DMS153 treated with DMSO at 0.1 percent for 48 hours (cell line): ENCODE data around the gene LGALS9.
"Not testable (repeated sequence)": the region's sequence is repeated elsewhere in the genome, so short reads cannot be mapped to it uniquely, and the experiment has no call there.

ENCODE experiments used
- DNase-seq: peaks from one replicate; lab custom pipeline; 2025; ENCODE audit not compliant: unreplicated experiment; lab: John Stamatoyannopoulos, UW

The LGALS9 gene

GRCh38 chr17:27627514-27627913 lies 3.5 kb upstream of the LGALS9 start:
- DNase-seq, result no peak

DNA sequence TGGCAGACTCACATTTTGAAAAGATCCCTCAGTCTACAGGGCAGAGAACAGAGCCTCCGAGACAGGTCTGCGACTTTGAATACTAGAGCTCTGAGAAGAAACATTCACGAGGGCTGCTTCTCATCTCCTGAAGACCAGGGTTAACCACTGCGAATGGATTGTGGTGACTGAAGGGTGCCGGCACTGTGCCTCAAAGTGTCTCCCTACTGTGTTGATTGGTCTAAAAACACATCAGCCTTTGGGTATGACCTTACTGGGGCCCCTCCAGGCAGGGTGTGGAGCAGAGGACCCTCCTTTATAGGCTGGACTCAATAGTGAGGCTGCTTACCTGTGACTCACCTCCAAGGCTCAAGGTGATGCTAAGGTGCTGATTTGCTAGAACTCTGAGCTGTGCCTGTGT lies 2.6 kb upstream of the LGALS9 start:
- no peak for DNase-seq

GRCh38 chr17:27629260-27629659 lies 1.7 kb upstream of the LGALS9 start:
- DNase-seq, result not testable (repeated sequence)

DNA sequence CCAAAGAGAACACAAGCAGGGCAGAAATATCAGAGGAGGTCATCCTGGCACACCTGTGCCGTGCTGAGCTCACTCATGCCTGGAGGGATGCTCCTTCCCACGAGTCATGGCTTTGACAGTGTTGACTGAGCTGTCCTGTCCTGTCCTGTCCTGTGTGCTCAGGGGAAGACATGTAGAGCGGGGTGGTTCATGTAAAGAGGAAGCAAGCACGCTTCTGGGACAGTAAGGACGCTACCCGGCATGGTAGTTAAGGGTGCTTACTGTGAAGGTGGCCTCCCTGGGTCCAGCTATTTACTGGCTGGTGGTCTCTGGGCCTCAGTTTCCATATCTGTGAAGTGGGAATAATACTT lies 398 bp downstream of the LGALS9 start:
- DNase-seq, result no peak

DNA sequence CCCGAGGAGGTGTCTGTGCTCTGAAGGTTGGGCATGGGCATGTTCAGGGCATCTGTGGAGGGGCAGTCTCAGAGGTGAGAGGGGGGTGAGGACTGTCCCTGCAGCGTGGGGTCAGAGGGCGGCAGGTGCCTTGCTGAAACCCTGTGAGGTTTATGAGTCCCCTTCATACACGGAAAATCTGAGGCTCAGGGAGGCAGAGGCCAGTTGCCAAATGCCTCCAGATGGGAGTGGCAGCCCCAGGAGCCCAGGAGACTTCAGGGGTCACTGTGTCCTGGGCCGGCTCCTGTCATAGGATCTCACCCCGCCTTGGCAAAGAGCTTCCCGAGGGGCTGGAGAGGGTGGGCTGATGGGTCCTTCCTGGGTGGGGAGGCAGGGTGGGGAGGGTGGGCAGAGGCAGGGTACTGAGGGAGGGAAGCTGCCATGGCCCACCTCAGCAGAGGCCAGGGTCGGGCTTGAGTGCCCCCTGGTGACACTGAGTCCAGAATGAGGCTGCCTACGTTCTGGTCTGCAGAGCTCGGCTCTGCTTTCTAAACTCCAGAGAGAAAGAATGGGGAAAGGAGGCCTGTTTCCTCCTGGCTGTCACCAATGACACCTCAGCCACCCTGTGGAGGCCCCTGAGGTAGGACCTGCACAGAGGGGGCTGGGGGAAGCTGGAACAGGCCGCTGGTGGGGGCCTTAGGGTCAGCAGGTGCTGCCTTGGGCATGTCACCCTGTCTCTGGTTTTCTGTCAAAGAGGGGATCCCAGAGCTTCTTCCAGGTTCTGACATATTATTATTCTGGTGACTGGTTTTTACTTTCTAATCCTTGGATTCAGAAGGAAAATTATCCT lies 1.1 kb downstream of the LGALS9 start:
- DNase-seq, result no peak

GRCh38 chr17:27632766-27633165 lies 1.8 kb downstream of the LGALS9 start:
- not testable (repeated sequence) for DNase-seq

DNA sequence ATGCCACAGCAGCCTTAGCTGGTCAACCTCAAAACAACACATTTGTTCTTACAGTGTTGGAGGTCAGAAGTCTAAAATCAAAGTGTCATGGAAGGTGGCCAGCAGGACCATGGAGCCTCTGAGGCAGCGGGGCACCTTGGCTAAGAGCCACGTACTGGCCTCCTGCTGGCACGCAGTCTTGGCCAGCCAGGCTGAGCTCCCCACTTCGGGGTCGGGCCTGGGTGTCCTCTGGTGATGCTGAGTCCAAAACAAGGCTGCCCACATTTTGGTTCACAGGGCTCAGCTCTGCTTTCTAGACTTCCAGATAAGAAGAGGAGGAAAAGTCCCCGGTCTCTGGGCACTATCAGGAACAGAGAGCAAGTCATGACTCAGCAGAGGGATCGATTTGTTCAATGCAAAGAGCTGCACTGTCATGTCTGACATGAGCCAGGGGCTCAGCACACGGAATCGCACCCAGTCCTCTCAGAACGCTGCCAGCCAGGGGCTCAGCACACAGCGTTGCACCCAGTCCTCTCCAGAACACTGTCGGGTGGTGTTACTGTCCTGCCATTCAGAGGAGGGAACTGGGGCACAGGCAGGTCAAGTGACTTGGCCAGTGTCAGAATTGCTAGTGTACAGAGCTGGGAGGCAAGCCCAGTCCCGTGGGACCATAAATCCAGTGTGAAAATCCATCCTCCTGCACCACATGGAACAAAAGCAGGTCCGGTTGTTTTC lies 2.5 kb downstream of the LGALS9 start:
- no peak for DNase-seq

DNA sequence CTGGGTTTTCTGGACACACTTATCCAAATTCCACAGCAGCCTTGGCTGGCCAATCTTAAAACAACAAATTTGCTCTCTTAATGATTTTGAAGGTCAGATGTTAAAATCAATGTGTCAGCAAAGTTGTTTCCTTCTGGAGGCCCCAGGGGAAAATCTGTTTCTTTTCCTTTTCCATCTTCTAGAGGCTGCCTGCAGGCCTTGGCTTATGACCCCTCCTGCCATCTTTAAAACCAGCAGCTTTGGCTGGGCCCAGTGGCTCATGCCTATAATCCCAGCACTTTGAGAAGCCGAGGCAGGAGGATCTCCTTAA lies 3.0 kb downstream of the LGALS9 start:
- no peak for DNase-seq

- no peak for DNase-seq
Observed at GRCh38 chr17:27634776-27635175, 3.8 kb downstream of the LGALS9 start.

DNA sequence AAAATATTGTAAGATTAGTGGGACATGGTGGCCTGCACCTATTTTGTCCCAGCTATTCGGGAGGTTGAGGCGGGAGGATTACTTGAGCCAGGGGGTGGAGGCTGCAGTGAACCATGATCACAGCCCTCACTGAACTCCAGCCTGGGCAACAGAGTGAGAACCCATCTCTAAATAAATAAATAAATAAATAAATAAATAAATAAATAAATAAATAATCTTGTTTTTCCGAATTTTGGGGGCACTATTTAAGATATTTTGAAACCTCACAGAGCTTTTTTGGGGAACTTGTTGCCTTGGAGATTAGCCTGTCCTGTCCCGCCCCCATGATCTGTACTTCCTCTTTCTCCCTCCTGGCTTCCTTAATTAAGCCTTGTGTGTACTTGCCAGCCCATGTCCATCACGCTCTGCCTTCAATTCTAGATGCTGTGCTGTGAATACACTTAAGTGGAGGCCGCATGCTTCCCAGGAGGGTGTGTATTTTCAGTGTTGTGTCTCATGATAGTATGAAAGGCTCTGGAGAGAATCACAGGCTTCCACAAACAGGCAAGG lies 4.4 kb downstream of the LGALS9 start:
- DNase-seq, result no peak

GRCh38 chr17:27636005-27636520 lies 5.1 kb downstream of the LGALS9 start:
- not testable (repeated sequence) for DNase-seq

DNA sequence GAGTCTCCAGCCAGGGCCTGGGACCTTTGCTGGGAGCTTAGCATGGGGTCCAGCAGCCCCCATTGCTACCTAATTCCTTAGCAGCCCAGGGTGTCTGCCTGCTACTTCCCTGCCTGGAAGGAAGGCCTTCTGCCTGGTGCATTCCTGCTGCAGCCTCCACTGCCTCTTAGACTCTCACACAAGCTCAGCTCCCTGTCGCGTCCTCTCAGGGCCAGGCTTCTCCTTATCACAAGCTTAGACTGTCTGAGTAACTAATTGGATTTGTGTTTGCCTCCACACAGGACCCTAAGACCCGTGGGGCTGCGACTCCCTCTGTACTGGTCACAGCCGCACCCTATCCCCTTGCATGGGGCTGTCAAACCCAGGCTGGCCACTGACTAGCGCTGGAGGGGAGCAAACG lies 6.8 kb downstream of the LGALS9 start:
- not testable (repeated sequence) for DNase-seq

GRCh38 chr17:27638415-27638914 lies 7.5 kb downstream of the LGALS9 start:
- DNase-seq, result not testable (repeated sequence)

DNA sequence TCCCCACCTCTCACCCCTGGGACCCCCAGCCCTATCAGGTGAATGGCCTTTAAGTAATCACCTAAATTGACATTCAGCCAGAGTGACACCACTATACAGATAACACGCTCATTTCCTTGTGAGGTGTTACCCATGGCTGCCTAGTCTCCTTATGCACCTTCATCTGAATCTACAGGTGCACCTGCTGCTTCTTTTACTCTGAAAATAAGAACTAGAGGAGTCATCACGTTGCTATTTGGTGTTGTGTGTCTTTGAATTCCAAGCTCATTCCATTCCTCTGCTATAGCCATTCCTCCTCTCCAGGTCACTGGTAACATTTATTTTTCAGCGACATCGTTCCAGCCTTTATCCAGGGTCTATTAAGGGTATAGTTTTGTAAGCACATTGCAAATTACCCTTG lies 9.8 kb downstream of the LGALS9 start:
- DNase-seq, result no peak

GRCh38 chr17:27644586-27644985 lies 13.6 kb downstream of the LGALS9 start:
- no peak for DNase-seq

DNA sequence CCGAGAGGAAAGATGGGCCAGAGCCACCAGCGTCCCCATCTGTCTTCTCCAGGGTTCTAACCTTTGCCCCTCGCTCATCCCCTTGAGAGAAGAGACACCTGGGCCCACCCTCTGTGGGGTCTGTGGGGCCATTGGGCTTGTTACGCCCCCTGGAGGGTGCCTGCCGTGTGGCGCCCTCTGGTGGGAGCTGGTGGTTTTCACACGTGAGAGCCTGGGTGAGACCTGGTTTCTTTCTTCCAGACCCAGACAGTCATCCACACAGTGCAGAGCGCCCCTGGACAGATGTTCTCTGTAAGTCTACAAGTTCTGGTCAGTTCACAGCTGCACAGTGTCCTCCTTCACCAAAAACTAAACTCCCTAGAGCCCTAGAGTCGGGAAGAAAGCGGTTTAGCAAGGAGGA lies 14.6 kb downstream of the LGALS9 start:
- DNase-seq, result not testable (repeated sequence)

DNA sequence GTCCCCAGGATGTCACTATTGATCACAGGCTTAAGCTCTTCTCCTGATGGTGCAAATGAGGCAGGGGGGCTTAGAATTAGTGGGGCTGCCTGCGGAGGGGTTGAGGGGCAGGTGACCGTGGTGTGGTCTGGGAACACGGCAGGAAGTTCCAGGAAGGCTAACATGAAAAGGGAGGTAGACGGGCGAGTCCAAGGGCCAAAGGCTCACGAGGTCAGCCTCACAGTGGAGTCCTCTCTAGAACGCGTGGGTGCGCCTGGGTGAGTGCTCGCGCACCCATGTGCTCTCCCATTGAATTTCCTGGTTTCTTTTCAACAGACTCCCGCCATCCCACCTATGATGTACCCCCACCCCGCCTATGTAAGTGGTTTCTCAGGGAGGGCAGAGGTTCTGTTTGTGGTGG lies 15.2 kb downstream of the LGALS9 start:
- no peak for DNase-seq

DNA sequence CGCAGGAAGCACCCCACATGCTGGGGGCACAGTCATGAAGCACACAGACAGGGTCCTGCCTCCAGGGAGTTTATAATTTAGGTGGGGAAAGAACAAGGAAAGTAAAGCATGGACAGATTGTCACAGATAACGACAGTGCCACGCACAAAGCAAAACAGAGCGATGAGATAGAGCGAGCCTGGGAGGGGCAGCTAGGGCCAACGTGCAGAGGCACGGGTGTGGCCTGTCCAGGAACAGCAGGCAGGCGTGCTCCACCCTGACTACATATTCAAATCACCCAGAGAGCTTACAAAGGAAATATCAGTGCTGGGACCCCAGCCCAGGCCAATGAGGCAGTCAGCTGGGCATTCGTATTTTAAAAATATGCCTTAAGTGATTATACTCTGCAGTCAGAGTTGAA lies 16.8 kb downstream of the LGALS9 start:
- DNase-seq, result no peak

- DNase-seq, result not testable (repeated sequence)
Observed at GRCh38 chr17:27649111-27649571, 18.2 kb downstream of the LGALS9 start.

DNA sequence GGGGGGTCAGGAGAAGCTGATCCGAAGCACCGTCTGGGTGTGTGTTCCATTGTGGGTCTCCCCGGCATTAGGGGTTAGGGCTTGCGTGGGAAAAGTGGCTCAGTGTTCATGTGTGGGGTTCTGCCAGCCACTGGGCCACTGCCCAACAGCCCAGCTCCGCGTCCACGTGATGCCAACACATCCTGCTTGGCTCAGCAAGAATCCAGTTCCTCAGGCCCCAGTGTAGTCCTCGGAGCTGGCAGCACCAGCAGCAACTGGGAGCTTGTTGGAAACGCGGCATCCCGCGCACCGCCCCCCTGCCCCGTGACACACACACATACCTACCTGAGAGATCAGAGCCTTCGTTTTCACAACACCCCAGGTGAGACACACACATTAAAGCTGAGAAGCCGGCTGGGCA lies 18.9 kb downstream of the LGALS9 start:
- no peak for DNase-seq

GRCh38 chr17:27650836-27651235 lies 19.8 kb downstream of the LGALS9 start:
- no peak for DNase-seq
